GM19468 (cell line): Measurements from ENCODE around the gene IGSF6.
"Not testable (repeated sequence)": the region's sequence is repeated elsewhere in the genome, so short reads cannot be mapped to it uniquely, and the experiment has no call there.

Source experiments
- ATAC-seq: cut with Tn5 transposase; IDR thresholded peaks from one replicate; pipeline ENCODE4 v1.9.1; 2021; ENCODE audit warnings: mild to moderate bottlenecking, moderate library complexity, moderate number of reproducible peaks; ENCODE audit not compliant: unreplicated experiment; ENCODE audit errors: extremely low read depth

The IGSF6 gene

DNA sequence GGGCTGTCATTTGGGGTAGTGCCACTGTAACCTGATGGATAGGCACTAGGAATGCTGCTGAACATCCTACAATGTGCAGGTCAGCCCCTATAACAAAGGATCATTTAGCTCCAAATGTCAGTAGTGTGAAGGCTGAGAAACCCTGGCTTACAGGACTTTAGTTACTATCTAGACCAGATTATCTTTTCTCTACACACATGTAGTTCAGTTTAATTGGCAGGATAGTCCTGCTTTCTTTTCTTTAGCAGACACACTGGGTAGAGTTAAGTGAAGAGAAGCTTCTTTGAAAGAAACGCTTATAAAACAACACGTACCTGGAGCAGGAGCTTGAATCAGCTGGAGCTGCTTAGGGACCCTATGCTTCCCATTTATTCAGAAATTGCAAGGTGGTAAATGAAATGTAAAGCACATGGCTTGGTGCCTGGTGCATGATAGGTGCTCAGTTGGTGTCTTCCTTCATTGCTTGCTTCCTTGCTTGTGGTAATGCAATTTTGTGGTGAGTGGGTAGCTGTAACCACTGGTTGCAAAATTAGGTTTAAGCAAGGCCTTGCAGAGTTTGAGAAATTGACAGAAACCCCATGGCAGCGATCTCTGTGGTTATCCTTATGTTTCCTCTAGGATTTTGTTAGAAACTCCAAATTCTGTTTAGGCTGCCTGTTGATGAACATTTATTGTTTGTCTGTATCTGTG, 43.6 kb downstream of the IGSF6 start:
- no peak for ATAC-seq

GRCh38 chr16:21605848-21606247, 46.6 kb downstream of the IGSF6 start:
- not testable (repeated sequence) for ATAC-seq

DNA sequence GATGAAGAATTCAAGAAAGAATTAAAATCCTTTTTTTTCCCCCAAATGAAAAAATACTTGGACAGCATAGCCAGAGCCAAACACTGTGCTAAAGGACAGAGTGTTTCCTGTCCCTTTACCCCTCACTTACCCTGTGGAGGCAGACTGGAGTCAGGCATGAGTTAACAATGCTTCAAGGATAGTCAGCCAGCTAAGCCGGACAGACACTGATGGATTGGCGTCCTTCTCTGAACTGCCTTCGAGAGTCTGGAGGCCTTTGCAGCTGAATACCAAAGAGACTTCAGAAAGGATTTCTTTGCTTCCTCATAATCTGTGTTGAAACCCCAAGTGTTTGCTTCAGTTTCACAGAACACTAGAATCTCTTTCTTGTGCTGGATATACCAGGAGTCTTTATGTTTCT, 48.5 kb downstream of the IGSF6 start:
- no peak for ATAC-seq

- no peak for ATAC-seq
Observed at GRCh38 chr16:21602785-21603184, 49.6 kb downstream of the IGSF6 start.

GRCh38 chr16:21600031-21600773, 52.2 kb downstream of the IGSF6 start:
- no peak for ATAC-seq

DNA sequence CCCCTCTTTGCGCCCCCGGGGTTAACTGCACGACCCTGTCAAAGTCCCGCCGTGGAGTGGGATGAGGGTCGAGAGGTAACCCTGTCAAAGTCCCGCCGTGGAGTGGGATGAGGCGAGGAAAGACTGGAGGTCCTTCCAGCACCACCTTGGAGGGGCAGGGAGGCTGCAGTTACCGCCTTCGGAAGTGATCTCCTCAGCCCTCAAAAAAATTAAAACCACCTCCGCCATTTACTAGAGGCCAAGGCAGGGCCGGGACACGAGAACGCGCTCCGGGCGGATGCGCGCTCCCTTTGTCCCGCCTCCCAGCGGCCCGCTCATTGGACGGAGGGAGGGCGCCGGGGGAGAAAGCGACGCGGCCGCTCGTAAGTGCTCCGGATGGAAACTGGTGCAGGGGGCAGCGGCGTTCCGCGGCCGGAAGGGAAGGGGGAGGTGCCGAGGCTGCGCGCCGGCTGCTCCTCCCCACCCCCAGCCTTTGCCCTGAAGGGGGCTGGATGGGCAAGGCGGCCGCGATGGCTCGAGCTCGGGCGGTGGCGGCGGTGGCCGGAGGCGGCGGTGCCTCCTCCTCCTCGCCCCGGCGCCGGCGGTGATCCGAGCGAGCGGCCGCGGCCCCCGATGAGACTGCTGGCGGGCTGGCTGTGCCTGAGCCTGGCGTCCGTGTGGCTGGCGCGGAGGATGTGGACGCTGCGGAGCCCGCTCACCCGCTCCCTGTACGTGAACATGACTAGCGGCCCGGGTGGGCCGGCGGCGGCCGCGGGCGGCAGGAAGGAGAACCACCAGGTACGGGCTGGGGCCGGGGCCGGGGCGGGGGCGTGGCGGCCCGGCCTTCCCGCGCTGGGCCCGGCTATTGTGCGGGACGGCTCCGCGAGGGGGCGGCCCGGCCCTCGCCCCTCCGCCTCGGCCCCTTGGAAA, 53.0 kb downstream of the IGSF6 start, which contains the start of gene METTL9:
METTL9 (plus strand) TSS at position 456 of the 909 bp plus-strand sequence; CDS start at position 613, 157 bp downstream.
- ATAC-seq, result peak; percentile 82

DNA sequence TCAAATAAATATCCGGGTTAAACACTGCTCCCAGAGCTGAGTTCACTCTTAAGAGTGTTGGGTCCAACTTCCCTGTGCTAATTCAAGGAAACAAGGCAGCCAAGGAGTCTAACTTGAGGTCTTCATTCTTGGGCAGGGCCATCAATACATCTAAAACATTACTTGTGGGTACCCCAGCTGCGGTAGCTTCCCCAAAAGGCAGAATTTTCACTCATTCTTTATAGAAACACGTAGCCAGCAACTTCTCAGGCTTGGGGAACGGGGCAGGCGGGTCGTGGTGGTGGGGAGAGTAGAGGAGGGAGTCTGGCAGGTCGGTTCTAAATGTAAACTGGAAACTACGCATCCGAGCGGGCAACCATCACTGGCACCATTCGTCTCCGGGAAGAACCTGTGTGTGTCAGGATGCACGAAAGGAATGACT, 53.7 kb downstream of the IGSF6 start:
- ATAC-seq, result no peak

GRCh38 chr16:21598206-21598605, 54.2 kb downstream of the IGSF6 start:
- no peak for ATAC-seq

GRCh38 chr16:21597561-21598030, 54.8 kb downstream of the IGSF6 start:
- ATAC-seq, result no peak

DNA sequence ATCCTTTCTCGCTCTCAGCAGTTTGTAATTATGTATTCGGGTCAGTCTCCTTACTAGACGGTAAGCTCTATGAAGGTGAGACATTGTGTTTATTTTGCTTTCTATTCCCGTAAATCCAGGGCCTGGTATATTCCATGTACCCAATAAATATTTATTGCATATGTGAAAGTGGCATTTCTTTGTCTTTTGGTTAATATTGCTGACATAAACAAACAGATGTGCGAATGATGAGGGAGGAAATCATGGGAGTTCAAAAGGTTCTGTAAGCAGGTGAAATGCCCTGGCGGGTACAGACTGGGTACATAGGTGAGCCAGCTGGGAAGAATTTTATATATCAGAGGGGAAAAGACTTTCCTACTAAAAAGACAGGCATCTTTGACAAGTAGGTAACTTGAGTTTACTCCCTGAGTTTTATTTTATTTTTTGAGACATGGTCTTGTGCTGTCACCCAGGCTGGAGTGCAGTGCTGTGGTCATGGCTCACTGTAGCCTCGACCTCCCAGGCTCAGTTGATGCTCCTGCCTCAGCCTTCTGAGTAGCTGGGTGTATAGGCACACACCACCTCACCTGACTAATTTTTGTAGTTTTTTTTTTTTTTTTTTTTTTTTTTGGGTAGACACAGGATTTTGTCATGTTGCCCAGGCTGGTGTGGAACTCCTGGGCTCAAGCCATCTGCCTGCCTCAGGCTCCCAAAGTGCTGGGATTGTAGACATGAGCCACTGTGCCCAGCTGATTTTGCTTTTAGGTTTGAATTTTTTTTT, 58.7 kb downstream of the IGSF6 start:
- ATAC-seq, result no peak

DNA sequence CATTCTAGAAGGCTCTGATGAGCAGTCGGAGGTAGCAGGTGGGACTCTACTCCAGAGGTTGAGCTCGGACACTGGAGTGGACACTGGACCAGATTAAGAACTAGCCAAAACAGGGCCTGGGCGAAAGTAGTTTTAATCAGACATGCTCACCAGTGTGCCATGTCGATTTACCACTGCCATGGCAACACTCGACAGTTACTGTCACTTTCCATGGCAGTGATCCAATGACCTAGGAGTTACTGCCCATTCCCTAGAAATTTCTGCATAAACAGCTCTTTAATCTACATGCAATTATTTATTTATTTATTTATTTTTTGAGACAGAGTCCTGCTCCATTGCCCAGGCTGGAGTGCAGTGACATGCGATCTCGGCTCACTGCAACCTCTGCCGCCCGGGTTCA, 60.2 kb downstream of the IGSF6 start:
- no peak for ATAC-seq

DNA sequence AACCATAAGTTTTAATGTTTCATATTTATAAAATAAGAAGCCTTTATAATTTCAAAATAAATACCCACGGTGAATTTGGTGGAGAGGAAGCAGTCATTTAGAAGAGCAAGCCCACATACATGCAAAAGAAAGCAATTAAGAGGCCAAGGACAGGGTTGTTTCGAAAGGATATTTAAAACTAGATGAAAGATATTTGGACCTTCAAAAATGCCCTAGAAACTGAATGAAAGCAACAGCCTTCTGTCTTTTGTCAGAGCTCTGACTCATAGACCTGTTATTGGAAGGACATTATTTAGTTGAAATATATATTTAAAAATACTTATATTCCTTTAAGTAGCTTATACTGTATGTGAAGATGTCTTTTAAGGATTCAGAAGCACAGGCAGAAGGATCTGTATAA, 61.6 kb downstream of the IGSF6 start:
- ATAC-seq, result no peak

DNA sequence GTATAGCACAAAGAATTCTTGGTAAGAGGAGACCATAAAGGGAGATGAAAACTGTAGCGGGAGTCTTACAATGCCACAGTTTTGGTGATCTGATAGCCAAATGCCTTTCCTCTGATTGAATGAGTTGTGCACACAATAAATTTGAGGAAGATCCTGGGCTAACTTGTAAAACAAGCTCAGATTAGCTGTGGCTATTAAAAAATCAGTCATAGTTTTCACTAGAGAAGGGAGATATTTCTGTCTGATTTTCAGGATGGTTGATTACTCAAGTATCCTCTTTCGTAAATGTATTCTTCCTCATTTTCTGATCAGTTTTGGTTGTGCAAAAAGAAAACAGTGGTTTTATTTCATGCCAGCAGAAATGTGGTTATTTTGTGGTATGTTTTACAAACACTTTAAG, 62.1 kb downstream of the IGSF6 start:
- ATAC-seq, result no peak

GRCh38 chr16:21589551-21589950, 62.9 kb downstream of the IGSF6 start:
- ATAC-seq, result no peak
